GM23338 (cell line): ENCODE data around the gene LARGE1. TPM values are rescaled to one million over a fixed set of nuclear protein-coding genes. Genes with fewer than 3 reads are reported as not detected.

ENCODE experiments used
- ATAC-seq: fragments of 200-7000 bp; cut with Tn5 transposase; 3 replicates; pipeline ENCODE4 v1.9.1; 2020
- DNase-seq: peaks from one replicate; pipeline ENCODE4 v3.0.0-alpha.2; 2015; ENCODE audit warnings: low spot score
- H2AFZ ChIP-seq: fragments of 200-600 bp; sonication (generic); 2 replicates; pipeline ENCODE4 v1.8.0; 2016; ENCODE audit warnings: antibody characterized with exemption, mild to moderate bottlenecking, moderate library complexity
- H3F3A ChIP-seq: fragments of 200-600 bp; sonication (generic); replicated peaks from 2 replicates; pipeline ENCODE4 v1.8.0; 2017; ENCODE audit warnings: antibody characterized with exemption, mixed run types, low read depth
- H3K27ac ChIP-seq: fragments of 200-600 bp; sonication (generic); 2 replicates; pipeline ENCODE4 v1.6.1; 2016; ENCODE audit warnings: low read depth
- H3K27me3 ChIP-seq: fragments of 200-600 bp; sonication (generic); 2 replicates; pipeline ENCODE4 v1.8.0; 2016; ENCODE audit warnings: mild to moderate bottlenecking, mixed run types, moderate library complexity; ENCODE audit not compliant: insufficient read depth
- H3K36me3 ChIP-seq: fragments of 200-600 bp; sonication (generic); 2 replicates; pipeline ENCODE4 v1.8.0; 2016; ENCODE audit warnings: mild to moderate bottlenecking; ENCODE audit not compliant: insufficient read depth
- H3K4me1 ChIP-seq: fragments of 200-600 bp; sonication (generic); 2 replicates; pipeline ENCODE4 v1.8.0; 2016; ENCODE audit warnings: mild to moderate bottlenecking, moderate library complexity; ENCODE audit not compliant: insufficient read depth
- H3K4me2 ChIP-seq: fragments of 200-600 bp; sonication (generic); 2 replicates; pipeline ENCODE4 v1.7.1; 2017; ENCODE audit warnings: mixed run types
- H3K4me3 ChIP-seq: fragments of 200-600 bp; sonication (generic); 2 replicates; pipeline ENCODE4 v1.6.1; 2016; ENCODE audit warnings: mixed run types
- H3K79me2 ChIP-seq: fragments of 200-600 bp; sonication (generic); replicated peaks from 2 replicates; pipeline ENCODE4 v1.8.0; 2017; ENCODE audit warnings: mild to moderate bottlenecking; ENCODE audit not compliant: insufficient read depth
- H3K9me2 ChIP-seq: fragments of 200-600 bp; sonication (generic); 2 replicates; pipeline ENCODE4 v1.8.0; 2017; ENCODE audit not compliant: insufficient read depth
- H4K20me1 ChIP-seq: fragments of 200-600 bp; sonication (generic); replicated peaks from 2 replicates; pipeline ENCODE4 v1.8.0; 2017; ENCODE audit warnings: mild to moderate bottlenecking; ENCODE audit not compliant: insufficient read depth
- H3K27ac Mint-ChIP-seq: 2 replicates; pipeline ENCODE4 v1.8.0; 2020; ENCODE audit warnings: inconsistent platforms, mild to moderate bottlenecking, moderate library complexity, mixed read lengths
- H3K27me3 Mint-ChIP-seq: 3 replicates; pipeline ENCODE4 v1.8.0; 2022; ENCODE audit warnings: low read depth, mild to moderate bottlenecking, moderate library complexity, mixed read lengths, inconsistent platforms; ENCODE audit not compliant: insufficient read depth, poor library complexity
- H3K36me3 Mint-ChIP-seq: 3 replicates; pipeline ENCODE4 v1.8.0; 2021; ENCODE audit warnings: low read depth, mild to moderate bottlenecking, inconsistent platforms, moderate library complexity, mixed read lengths
- H3K4me1 Mint-ChIP-seq: 3 replicates; pipeline ENCODE4 v1.8.0; 2020; ENCODE audit warnings: mild to moderate bottlenecking, inconsistent platforms, mixed read lengths
- H3K4me3 Mint-ChIP-seq: 3 replicates; pipeline ENCODE4 v1.8.0; 2021; ENCODE audit warnings: moderate library complexity, mild to moderate bottlenecking, inconsistent platforms, mixed read lengths
- H3K9me3 Mint-ChIP-seq: 3 replicates; pipeline ENCODE4 v1.8.0; 2020; ENCODE audit warnings: moderate library complexity, mild to moderate bottlenecking, inconsistent platforms, mixed read lengths
- CREB1 ChIP-seq: fragments of 250-450 bp; sonication (Bioruptor Pico); IDR thresholded peaks from 2 replicates; pipeline ENCODE4 v1.5.0; 2020; ENCODE audit warnings: low read depth, mild to moderate bottlenecking, moderate library complexity
- EZH2 ChIP-seq: fragments of 200-600 bp; sonication (generic); IDR thresholded peaks from one replicate; pipeline ENCODE4 v1.8.0; 2017; ENCODE audit warnings: antibody characterized with exemption, mild to moderate bottlenecking, low read depth; ENCODE audit not compliant: unreplicated experiment
- EZH2phosphoT487 ChIP-seq: fragments of 200-600 bp; sonication (generic); IDR thresholded peaks from one replicate; pipeline ENCODE4 v1.8.1; 2018; ENCODE audit warnings: antibody characterized with exemption; ENCODE audit not compliant: unreplicated experiment
- JUNB ChIP-seq: IDR thresholded peaks from one replicate; pipeline ENCODE4 v1.6.1; 2016; ENCODE audit warnings: antibody characterized with exemption; ENCODE audit not compliant: unreplicated experiment
- NANOG ChIP-seq: IDR thresholded peaks from 2 replicates; pipeline ENCODE4 v1.6.1; 2016; ENCODE audit warnings: antibody characterized with exemption, borderline replicate concordance
- POLR2AphosphoS5 ChIP-seq: IDR thresholded peaks from 2 replicates; pipeline ENCODE4 v1.6.1; 2016; ENCODE audit warnings: antibody characterized with exemption, low read depth
- STAT1 ChIP-seq: IDR thresholded peaks from one replicate; pipeline ENCODE4 v1.6.1; 2016; ENCODE audit warnings: antibody characterized with exemption; ENCODE audit not compliant: unreplicated experiment
- ZNF114 ChIP-seq: fragments of 250-450 bp; sonication (Bioruptor Pico); IDR thresholded peaks from 2 replicates; pipeline ENCODE4 v1.5.0; 2020; ENCODE audit warnings: mild to moderate bottlenecking, moderate library complexity
- ZNF331 ChIP-seq: fragments of 250-450 bp; sonication (Bioruptor Pico); IDR thresholded peaks from 2 replicates; pipeline ENCODE4 v1.5.0; 2020; ENCODE audit warnings: low read depth, mild to moderate bottlenecking, moderate library complexity
- polyA plus RNA-seq: library from polyadenylated mRNA; unstranded; fragments of >200 nt; fragmentation: Nextera tagmentation; extraction: Ambion mirVana; gene quantifications from 2 replicates; pipeline ENCODE4 v1.2.1, GENCODE V29; 2016
- total RNA-seq: library from RNA; depleted of rRNA; stranded (reverse); fragments of >200 nt; shearing (Covaris generic); gene quantifications from 2 replicates; pipeline ENCODE4 v1.2.3, GENCODE V29; 2014
- TF ChIP-seq, protein P1 (sequence below): fragments of 250-450 bp; sonication (Bioruptor Pico); IDR thresholded peaks from 2 replicates; pipeline ENCODE4 v1.5.0; 2020; ENCODE audit warnings: mild to moderate bottlenecking, moderate library complexity
- TF ChIP-seq, protein P2 (sequence below): IDR thresholded peaks from 2 replicates; pipeline ENCODE4 v1.6.1; 2016; ENCODE audit warnings: antibody characterized with exemption
- TF ChIP-seq, protein P3 (sequence below): IDR thresholded peaks from one replicate; pipeline ENCODE4 v1.6.1; 2018; ENCODE audit warnings: antibody characterized with exemption; ENCODE audit not compliant: unreplicated experiment
- TF ChIP-seq, protein P4 (sequence below), 2 experiments: fragments of 200-600 bp in 1 of 2; sonication (generic) in 1 of 2; conservative IDR thresholded peaks; 2 replicates each; pipeline versions ENCODE4 v1.5.1 to v1.6.1; 2016 to 2017; ENCODE audit warnings: antibody characterized with exemption in 2 of 2, low read depth in 2 of 2, mild to moderate bottlenecking in 2 of 2, moderate library complexity in 1 of 2

LARGE1 gene
- total and polyA plus RNA-seq, 2 experiments from 2014 or later = 12.8 to 75.6 TPM

DNA sequence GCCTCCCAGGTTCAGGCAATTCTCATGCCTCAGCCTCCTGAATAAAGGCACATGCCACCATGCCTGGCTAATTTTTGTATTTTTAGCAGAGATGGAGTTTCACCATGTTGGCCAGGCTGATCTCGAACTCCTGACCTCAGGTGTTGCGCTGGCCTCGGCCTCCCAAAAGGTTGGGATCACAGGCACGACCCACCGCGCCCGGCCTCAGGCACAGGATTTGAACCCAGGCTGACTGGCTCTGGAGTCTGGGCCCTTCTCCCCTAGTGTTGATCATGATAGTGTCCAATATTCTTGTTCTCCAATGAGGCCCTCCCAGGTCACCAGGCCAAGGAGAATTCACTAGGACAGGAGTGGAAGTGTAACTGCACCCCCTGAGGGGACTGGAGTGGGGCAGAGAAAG lies 401.9 kb downstream of the LARGE1 start:
- H3K9me3 Mint-ChIP-seq = peaks cover 8% of the 10 kb centered on the region; the same call in 2 of the 3 replicates
- ATAC-seq (no peak), DNase-seq (no peak)
- Histone ChIP-seq H3F3A (no peaks in the 10 kb centered on the region), H3K36me3 (no peaks in the 10 kb centered on the region), H3K4me3 (no peak overlapping the region), H3K4me1 (peaks cover 8% of the 10 kb centered on the region; the same call in 1 of the 2 replicates), H3K27me3 (no peaks in the 10 kb centered on the region), H3K9me2 (no peaks in the 10 kb centered on the region), H2AFZ (no peak overlapping the region), H3K4me2 (no peak overlapping the region), H3K79me2 (peaks cover 22% of the 10 kb centered on the region), H3K27ac (no peak overlapping the region), H4K20me1 (peaks cover 18% of the 10 kb centered on the region; the same call in 1 of the 2 replicates)
- H3K4me3 Mint-ChIP-seq = no peak overlapping the region
- TF ChIP-seq EZH2 (no peak), ZNF331 (no peak), ZNF114 (CRISPR knock-in tag) (no peak), CREB1 (CRISPR knock-in tag) (no peak), JUNB (no peak), NANOG (no peak), POLR2AphosphoS5 (no peak), STAT1 (no peak), EZH2phosphoT487 (no peak)
- TF ChIP-seq, protein P1, sequence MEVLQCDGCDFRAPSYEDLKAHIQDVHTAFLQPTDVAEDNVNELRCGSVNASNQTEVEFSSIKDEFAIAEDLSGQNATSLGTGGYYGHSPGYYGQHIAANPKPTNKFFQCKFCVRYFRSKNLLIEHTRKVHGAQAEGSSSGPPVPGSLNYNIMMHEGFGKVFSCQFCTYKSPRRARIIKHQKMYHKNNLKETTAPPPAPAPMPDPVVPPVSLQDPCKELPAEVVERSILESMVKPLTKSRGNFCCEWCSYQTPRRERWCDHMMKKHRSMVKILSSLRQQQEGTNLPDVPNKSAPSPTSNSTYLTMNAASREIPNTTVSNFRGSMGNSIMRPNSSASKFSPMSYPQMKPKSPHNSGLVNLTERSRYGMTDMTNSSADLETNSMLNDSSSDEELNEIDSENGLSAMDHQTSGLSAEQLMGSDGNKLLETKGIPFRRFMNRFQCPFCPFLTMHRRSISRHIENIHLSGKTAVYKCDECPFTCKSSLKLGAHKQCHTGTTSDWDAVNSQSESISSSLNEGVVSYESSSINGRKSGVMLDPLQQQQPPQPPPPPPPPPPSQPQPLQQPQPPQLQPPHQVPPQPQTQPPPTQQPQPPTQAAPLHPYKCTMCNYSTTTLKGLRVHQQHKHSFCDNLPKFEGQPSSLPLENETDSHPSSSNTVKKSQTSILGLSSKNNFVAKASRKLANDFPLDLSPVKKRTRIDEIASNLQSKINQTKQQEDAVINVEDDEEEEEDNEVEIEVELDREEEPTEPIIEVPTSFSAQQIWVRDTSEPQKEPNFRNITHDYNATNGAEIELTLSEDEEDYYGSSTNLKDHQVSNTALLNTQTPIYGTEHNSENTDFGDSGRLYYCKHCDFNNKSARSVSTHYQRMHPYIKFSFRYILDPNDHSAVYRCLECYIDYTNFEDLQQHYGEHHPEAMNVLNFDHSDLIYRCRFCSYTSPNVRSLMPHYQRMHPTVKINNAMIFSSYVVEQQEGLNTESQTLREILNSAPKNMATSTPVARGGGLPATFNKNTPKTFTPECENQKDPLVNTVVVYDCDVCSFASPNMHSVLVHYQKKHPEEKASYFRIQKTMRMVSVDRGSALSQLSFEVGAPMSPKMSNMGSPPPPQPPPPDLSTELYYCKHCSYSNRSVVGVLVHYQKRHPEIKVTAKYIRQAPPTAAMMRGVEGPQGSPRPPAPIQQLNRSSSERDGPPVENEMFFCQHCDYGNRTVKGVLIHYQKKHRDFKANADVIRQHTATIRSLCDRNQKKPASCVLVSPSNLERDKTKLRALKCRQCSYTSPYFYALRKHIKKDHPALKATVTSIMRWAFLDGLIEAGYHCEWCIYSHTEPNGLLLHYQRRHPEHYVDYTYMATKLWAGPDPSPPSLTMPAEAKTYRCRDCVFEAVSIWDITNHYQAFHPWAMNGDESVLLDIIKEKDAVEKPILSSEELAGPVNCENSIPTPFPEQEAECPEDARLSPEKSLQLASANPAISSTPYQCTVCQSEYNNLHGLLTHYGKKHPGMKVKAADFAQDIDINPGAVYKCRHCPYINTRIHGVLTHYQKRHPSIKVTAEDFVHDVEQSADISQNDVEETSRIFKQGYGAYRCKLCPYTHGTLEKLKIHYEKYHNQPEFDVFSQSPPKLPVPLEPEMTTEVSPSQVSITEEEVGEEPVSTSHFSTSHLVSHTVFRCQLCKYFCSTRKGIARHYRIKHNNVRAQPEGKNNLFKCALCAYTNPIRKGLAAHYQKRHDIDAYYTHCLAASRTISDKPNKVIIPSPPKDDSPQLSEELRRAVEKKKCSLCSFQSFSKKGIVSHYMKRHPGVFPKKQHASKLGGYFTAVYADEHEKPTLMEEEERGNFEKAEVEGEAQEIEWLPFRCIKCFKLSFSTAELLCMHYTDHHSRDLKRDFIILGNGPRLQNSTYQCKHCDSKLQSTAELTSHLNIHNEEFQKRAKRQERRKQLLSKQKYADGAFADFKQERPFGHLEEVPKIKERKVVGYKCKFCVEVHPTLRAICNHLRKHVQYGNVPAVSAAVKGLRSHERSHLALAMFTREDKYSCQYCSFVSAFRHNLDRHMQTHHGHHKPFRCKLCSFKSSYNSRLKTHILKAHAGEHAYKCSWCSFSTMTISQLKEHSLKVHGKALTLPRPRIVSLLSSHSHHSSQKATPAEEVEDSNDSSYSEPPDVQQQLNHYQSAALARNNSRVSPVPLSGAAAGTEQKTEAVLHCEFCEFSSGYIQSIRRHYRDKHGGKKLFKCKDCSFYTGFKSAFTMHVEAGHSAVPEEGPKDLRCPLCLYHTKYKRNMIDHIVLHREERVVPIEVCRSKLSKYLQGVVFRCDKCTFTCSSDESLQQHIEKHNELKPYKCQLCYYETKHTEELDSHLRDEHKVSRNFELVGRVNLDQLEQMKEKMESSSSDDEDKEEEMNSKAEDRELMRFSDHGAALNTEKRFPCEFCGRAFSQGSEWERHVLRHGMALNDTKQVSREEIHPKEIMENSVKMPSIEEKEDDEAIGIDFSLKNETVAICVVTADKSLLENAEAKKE = no peak
- TF ChIP-seq, protein P2, sequence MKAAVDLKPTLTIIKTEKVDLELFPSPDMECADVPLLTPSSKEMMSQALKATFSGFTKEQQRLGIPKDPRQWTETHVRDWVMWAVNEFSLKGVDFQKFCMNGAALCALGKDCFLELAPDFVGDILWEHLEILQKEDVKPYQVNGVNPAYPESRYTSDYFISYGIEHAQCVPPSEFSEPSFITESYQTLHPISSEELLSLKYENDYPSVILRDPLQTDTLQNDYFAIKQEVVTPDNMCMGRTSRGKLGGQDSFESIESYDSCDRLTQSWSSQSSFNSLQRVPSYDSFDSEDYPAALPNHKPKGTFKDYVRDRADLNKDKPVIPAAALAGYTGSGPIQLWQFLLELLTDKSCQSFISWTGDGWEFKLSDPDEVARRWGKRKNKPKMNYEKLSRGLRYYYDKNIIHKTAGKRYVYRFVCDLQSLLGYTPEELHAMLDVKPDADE = no peak
- TF ChIP-seq, protein P3, sequence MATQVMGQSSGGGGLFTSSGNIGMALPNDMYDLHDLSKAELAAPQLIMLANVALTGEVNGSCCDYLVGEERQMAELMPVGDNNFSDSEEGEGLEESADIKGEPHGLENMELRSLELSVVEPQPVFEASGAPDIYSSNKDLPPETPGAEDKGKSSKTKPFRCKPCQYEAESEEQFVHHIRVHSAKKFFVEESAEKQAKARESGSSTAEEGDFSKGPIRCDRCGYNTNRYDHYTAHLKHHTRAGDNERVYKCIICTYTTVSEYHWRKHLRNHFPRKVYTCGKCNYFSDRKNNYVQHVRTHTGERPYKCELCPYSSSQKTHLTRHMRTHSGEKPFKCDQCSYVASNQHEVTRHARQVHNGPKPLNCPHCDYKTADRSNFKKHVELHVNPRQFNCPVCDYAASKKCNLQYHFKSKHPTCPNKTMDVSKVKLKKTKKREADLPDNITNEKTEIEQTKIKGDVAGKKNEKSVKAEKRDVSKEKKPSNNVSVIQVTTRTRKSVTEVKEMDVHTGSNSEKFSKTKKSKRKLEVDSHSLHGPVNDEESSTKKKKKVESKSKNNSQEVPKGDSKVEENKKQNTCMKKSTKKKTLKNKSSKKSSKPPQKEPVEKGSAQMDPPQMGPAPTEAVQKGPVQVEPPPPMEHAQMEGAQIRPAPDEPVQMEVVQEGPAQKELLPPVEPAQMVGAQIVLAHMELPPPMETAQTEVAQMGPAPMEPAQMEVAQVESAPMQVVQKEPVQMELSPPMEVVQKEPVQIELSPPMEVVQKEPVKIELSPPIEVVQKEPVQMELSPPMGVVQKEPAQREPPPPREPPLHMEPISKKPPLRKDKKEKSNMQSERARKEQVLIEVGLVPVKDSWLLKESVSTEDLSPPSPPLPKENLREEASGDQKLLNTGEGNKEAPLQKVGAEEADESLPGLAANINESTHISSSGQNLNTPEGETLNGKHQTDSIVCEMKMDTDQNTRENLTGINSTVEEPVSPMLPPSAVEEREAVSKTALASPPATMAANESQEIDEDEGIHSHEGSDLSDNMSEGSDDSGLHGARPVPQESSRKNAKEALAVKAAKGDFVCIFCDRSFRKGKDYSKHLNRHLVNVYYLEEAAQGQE = no peak
- TF ChIP-seq, protein P4, sequence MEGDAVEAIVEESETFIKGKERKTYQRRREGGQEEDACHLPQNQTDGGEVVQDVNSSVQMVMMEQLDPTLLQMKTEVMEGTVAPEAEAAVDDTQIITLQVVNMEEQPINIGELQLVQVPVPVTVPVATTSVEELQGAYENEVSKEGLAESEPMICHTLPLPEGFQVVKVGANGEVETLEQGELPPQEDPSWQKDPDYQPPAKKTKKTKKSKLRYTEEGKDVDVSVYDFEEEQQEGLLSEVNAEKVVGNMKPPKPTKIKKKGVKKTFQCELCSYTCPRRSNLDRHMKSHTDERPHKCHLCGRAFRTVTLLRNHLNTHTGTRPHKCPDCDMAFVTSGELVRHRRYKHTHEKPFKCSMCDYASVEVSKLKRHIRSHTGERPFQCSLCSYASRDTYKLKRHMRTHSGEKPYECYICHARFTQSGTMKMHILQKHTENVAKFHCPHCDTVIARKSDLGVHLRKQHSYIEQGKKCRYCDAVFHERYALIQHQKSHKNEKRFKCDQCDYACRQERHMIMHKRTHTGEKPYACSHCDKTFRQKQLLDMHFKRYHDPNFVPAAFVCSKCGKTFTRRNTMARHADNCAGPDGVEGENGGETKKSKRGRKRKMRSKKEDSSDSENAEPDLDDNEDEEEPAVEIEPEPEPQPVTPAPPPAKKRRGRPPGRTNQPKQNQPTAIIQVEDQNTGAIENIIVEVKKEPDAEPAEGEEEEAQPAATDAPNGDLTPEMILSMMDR (conservative IDR thresholded peaks at IDR 0.05; ENCODE audit: low read depth in 2 of 2) = no peak
- peaks cover 19% of the 10 kb centered on the region for H3K36me3 Mint-ChIP-seq
- H3K27ac Mint-ChIP-seq = no peak overlapping the region
- peaks cover 7% of the 10 kb centered on the region for H3K27me3 Mint-ChIP-seq
- peaks cover 25% of the 10 kb centered on the region for H3K4me1 Mint-ChIP-seq
